Esophagus squamous epithelium (tissue), 4 donors: ENCODE measurements around the gene ILK.

Experiments used
- CTCF ChIP-seq, 6 experiments: fragments of 450-650 bp in 4 of 6; fragments of 200-600 bp in 2 of 6; sonication (generic) in 2 of 6; IDR thresholded peaks; one replicate each; pipeline ENCODE4 v1.5.1; 2016 to 2019; ENCODE audit warnings: antibody characterized with exemption in 6 of 6, mild to moderate bottlenecking in 4 of 6, moderate library complexity in 4 of 6
- POLR2A ChIP-seq, 4 donors: fragments of 450-650 bp; IDR thresholded peaks; one replicate each; pipeline ENCODE4 v1.6.1; 2017; ENCODE audit warnings: antibody characterized with exemption in 4 of 4, mild to moderate bottlenecking in 4 of 4, moderate library complexity in 3 of 4

- TF ChIP-seq CTCF (IDR thresholded peaks at IDR 0.05), result no peak
- TF ChIP-seq POLR2A (IDR thresholded peaks at IDR 0.05), result no peak
These were observed 21.7 kb downstream of the ILK start for GRCh38 chr11:6625156-6625831.
